ENCODE results near the gene MYB. TPM values are rescaled to one million over a fixed set of nuclear protein-coding genes. Genes with fewer than 3 reads are reported as not detected.

Gene MYB
- total RNA-seq, 1 donor from 2014 or later, result 0.08 TPM

- H3K9me3 ChIP-seq (replicated peaks), result no peaks in the 10 kb centered on the region
- no peak for TF ChIP-seq CTCF (IDR thresholded peaks at IDR 0.05; ENCODE audit: borderline replicate concordance)
- H3K27ac ChIP-seq (replicated peaks), result no peak overlapping the region
- no peak overlapping the region for H3K4me3 ChIP-seq
- intact Hi-C loops (cut with micrococcal nuclease), result no loop called here
- no peaks in the 10 kb centered on the region for H3K36me3 ChIP-seq
- peaks cover 28% of the 10 kb centered on the region for H3K27me3 ChIP-seq (ENCODE audit: low read depth)
- H3K4me1 ChIP-seq, result peaks cover 4% of the 10 kb centered on the region
- no peak for DNase-seq
Measured at GRCh38 chr6:135267085-135267484, 86.0 kb downstream of the MYB start.

GRCh38 chr6:135268263-135268662 lies 87.2 kb downstream of the MYB start:
- H3K4me1 ChIP-seq, result peaks cover 4% of the 10 kb centered on the region
- H3K4me3 ChIP-seq, result no peak overlapping the region
- no peak overlapping the region for H3K27ac ChIP-seq (replicated peaks)
- no peaks in the 10 kb centered on the region for H3K9me3 ChIP-seq (replicated peaks)
- TF ChIP-seq CTCF (IDR thresholded peaks at IDR 0.05; ENCODE audit: borderline replicate concordance), result no peak
- no peak for DNase-seq
- H3K36me3 ChIP-seq, result no peaks in the 10 kb centered on the region
- intact Hi-C loops (cut with micrococcal nuclease), result no loop called here
- peaks cover 33% of the 10 kb centered on the region for H3K27me3 ChIP-seq (ENCODE audit: low read depth)

- Histone ChIP-seq H3K27ac (replicated peaks) (no peak overlapping the region), H3K36me3 (no peaks in the 10 kb centered on the region), H3K4me1 (peaks cover 4% of the 10 kb centered on the region), H3K9me3 (replicated peaks) (no peaks in the 10 kb centered on the region), H3K27me3 (ENCODE audit: low read depth) (peaks cover 33% of the 10 kb centered on the region), H3K4me3 (no peak overlapping the region)
- no peak for DNase-seq
- TF ChIP-seq CTCF (IDR thresholded peaks at IDR 0.05; ENCODE audit: borderline replicate concordance), result no peak
- intact Hi-C loops (cut with micrococcal nuclease), result no loop called here
Measured at GRCh38 chr6:135268740-135269139, 87.6 kb downstream of the MYB start.

Small RNA genes within 50 kb of the gene (microRNA-seq; reads per million reads assigned to microRNA genes)
- gene MIR548A2, result not detected

Other genes with a start within 250 kb of the MYB start
- gene ALDH8A1, start 231.2 kb upstream of the MYB start, total RNA-seq, result 0.08 TPM
- gene HBS1L, start 126.5 kb upstream of the MYB start, total RNA-seq, result 87.1 TPM

All from left ventricle myocardium inferior (tissue), 1 donor.